ENCODE results near the gene ATG9B. TPM values are rescaled to one million over a fixed set of nuclear protein-coding genes. Genes with fewer than 3 reads are reported as not detected.
"Not testable (repeated sequence)": the region's sequence is repeated elsewhere in the genome, so short reads cannot be mapped to it uniquely, and the experiment has no call there.

The ATG9B gene
- total RNA-seq, 1 donor from 2014 or later = 0.11 TPM

DNA sequence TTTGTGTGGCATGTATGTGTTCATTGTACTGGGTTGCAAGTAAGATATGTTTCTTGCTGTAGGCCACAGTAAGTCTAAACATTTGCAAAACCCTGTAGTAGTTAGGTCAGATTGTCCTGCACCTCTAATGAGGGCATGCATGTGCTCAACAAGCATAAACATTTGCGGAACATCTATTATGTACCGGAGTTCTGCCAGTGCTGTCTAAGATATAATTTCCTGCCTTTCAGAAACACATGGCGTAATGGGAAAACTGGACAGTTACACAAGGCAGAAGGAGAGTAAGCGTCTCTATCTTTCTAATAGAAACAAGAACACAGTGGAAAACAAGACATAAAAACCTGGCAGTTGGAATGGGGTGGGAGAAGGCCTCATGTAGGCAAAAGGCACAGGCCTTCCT lies 6.7 kb upstream of the ATG9B start:
- Mint-ChIP-seq H3K27ac (ENCODE audit: unreplicated experiment) (no peak overlapping the region), H3K4me3 (ENCODE audit: unreplicated experiment) (no peak overlapping the region), H3K36me3 (ENCODE audit: unreplicated experiment) (no peaks in the 10 kb centered on the region), H3K9me3 (ENCODE audit: unreplicated experiment) (no peaks in the 10 kb centered on the region), H3K4me1 (ENCODE audit: unreplicated experiment) (peaks cover 20% of the 10 kb centered on the region), H3K27me3 (ENCODE audit: unreplicated experiment) (no peaks in the 10 kb centered on the region)
- TF ChIP-seq, protein P1, sequence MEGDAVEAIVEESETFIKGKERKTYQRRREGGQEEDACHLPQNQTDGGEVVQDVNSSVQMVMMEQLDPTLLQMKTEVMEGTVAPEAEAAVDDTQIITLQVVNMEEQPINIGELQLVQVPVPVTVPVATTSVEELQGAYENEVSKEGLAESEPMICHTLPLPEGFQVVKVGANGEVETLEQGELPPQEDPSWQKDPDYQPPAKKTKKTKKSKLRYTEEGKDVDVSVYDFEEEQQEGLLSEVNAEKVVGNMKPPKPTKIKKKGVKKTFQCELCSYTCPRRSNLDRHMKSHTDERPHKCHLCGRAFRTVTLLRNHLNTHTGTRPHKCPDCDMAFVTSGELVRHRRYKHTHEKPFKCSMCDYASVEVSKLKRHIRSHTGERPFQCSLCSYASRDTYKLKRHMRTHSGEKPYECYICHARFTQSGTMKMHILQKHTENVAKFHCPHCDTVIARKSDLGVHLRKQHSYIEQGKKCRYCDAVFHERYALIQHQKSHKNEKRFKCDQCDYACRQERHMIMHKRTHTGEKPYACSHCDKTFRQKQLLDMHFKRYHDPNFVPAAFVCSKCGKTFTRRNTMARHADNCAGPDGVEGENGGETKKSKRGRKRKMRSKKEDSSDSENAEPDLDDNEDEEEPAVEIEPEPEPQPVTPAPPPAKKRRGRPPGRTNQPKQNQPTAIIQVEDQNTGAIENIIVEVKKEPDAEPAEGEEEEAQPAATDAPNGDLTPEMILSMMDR (IDR thresholded peaks at IDR 0.05) = no peak
- DNase-seq (ENCODE audit: extremely low spot score, unreplicated experiment) = no peak

DNA sequence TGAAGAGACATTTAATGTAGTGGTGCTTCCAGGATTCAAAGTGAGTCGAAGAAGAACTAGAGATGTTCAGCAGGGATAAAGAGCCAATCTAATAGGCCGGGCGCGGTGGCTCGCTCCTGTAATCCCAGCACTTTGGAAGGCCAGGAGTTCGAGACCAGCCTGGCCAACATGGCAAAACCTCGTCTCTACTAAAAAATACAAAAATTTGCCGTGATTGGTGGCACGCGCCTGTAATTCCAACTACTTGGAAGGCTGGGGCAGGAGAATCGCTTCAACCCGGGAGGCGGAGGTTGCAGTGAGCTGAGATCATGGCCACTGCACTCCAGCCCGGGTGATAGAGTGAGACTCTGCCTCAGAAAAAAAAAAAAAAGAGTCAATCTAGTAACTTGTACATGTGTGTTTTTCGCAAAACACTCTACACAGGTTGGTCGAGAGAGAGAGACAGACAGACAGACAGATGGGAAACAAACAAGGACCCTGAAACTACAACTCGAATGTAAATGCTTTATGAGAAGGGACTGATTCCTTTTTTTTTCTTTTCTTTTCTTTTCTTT lies 4.7 kb upstream of the ATG9B start:
- peaks cover 20% of the 10 kb centered on the region for H3K4me1 Mint-ChIP-seq (ENCODE audit: unreplicated experiment)
- DNase-seq (ENCODE audit: extremely low spot score, unreplicated experiment) = no peak
- TF ChIP-seq, protein P1 (IDR thresholded peaks at IDR 0.05) = no peak
- H3K4me3 Mint-ChIP-seq (ENCODE audit: unreplicated experiment) = peak overlapping the region; percentile 88
- no peaks in the 10 kb centered on the region for H3K9me3 Mint-ChIP-seq (ENCODE audit: unreplicated experiment)
- H3K36me3 Mint-ChIP-seq (ENCODE audit: unreplicated experiment) = no peaks in the 10 kb centered on the region
- H3K27me3 Mint-ChIP-seq (ENCODE audit: unreplicated experiment) = no peaks in the 10 kb centered on the region
- peak overlapping the region; percentile 96 for H3K27ac Mint-ChIP-seq (ENCODE audit: unreplicated experiment)

DNA sequence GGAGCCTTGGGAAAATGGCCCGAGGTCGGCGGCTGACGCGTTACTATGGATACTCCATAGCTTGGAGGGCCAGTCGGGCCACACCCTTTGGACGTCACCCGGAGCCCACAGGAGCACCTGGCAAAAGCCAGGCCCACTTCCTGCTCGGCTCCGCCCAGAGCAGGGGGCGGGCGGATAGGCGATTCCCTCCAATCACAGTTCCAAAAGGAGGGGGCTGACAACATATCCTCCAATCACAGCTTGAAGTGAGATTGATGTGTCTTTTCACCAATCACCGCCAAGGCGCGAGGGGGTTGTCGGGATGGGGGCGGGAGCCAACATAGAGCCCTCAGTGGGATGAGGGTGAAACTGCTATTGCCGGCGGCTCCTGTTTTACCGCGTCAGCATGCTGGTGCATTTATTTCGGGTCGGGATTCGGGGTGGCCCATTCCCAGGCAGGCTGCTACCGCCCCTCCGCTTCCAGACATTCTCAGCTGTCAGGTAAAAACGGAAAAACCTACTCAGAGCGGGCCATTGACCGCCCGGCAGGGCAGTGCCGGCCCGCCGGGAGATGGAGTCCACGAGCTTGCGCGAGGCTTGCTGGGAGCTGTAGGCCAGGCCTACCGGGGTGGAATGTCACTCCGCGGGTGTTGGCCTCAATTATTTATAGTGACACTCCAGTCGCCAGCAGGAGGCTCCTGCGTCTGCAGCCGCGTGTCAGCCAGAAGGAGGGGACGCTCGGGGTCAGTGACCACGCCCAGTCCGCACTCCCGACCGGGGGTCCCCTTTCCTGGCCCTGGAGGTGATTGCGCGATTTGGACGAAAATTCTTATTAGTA lies 4.0 kb upstream of the ATG9B start, which contains the start of gene ABCB8:
Gene ABCB8 (plus strand): TSS at position 320 of the 817 bp plus-strand sequence. CDS start 66 bp downstream, at position 386.
- Mint-ChIP-seq H3K27ac (ENCODE audit: unreplicated experiment) (peak within 1 kb of the TSS; percentile 99), H3K27me3 (ENCODE audit: unreplicated experiment) (no peaks in the 10 kb centered on the region), H3K4me1 (ENCODE audit: unreplicated experiment) (peaks cover 20% of the 10 kb centered on the region), H3K9me3 (ENCODE audit: unreplicated experiment) (no peaks in the 10 kb centered on the region), H3K36me3 (ENCODE audit: unreplicated experiment) (no peaks in the 10 kb centered on the region), H3K4me3 (ENCODE audit: unreplicated experiment) (peak within 1 kb of the TSS; percentile 88)
- peak; percentile 99 for DNase-seq (ENCODE audit: extremely low spot score, unreplicated experiment)
- TF ChIP-seq, protein P1 (IDR thresholded peaks at IDR 0.05) = peak; percentile 50

DNA sequence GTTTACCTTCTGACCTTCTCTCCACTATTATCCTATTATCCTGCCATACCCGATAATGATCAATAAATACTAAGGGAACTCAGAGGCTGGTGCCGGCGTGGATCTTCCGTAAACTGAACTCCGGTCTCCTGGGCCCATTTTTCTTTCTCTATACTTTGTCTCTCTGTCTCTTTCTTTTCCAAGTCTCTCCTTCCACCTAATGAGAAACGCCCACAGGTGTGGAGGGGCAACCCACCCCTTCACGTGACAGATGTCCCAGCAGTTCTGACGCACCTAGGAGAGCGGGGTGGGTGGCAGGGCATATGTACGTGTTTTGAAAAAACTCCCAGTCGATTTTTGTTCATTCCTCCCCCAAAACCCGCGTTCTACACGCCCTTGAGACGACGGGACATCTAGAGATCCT lies 3.4 kb upstream of the ATG9B start:
- Mint-ChIP-seq H3K4me1 (ENCODE audit: unreplicated experiment) (peaks cover 20% of the 10 kb centered on the region), H3K27ac (ENCODE audit: unreplicated experiment) (peak overlapping the region; percentile 99), H3K4me3 (ENCODE audit: unreplicated experiment) (peak overlapping the region; percentile 88)
- H3K36me3 Mint-ChIP-seq (ENCODE audit: unreplicated experiment); H3K27me3 Mint-ChIP-seq (ENCODE audit: unreplicated experiment); DNase-seq (ENCODE audit: extremely low spot score, unreplicated experiment); H3K9me3 Mint-ChIP-seq (ENCODE audit: unreplicated experiment): not testable (repeated sequence)

DNA sequence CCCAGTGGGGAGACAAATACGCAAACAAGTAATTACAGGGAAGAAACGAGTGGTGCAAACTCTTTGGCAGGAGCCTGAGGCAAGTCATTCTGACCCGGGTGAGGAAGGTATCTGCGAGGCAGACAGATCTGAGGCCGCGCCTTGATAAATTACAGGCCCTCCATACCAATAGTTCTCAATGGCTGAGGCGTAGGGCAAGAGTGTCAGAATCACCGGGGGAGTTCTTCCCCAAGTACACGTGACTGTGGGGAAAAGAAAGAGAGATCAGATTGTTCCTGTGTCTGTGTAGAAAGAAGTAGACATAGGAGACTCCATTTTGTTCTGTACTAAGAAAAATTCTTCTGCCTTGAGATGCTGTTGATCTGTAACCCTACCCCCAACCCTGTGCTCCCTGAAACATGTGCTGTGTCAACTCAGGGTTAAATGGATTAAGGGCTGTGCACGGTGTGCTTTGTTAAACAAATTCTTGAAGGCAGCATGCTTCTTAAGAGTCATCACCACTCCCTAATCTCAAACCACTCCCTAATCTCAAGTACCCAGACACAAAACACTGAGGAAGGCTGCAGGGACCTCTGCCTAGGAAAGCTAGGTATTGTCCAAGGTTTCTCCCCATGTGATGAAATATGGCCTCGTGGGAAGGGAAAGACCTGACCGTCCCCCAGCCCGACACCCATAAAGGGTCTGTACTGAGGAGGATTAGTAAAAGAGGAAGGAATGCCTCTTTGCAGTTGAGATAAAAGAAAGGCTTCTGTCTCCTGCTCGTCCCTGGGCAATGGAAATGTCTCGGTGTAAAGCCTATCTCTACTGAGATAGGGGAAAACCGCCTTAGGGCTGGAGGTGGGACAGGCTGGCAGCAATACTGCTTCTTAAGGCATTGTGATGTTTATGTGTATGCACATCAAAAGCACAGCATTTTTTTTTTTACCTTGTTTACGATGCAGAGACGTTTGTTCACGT lies 2.8 kb upstream of the ATG9B start:
- peak overlapping the region; percentile 99 for H3K27ac Mint-ChIP-seq (ENCODE audit: unreplicated experiment)
- peak overlapping the region; percentile 88 for H3K4me3 Mint-ChIP-seq (ENCODE audit: unreplicated experiment)
- H3K4me1 Mint-ChIP-seq (ENCODE audit: unreplicated experiment) = peaks cover 20% of the 10 kb centered on the region
- not testable (repeated sequence) for H3K9me3 Mint-ChIP-seq (ENCODE audit: unreplicated experiment); H3K36me3 Mint-ChIP-seq (ENCODE audit: unreplicated experiment); H3K27me3 Mint-ChIP-seq (ENCODE audit: unreplicated experiment); DNase-seq (ENCODE audit: extremely low spot score, unreplicated experiment)

Data from osteocyte (in vitro differentiated cells).